HG03196 (cell line): ENCODE measurements around the gene CAVIN2.

Source experiments
- ATAC-seq: cut with Tn5 transposase; IDR thresholded peaks from one replicate; pipeline ENCODE4 v1.9.1; 2021; ENCODE audit not compliant: unreplicated experiment

The CAVIN2 gene

DNA sequence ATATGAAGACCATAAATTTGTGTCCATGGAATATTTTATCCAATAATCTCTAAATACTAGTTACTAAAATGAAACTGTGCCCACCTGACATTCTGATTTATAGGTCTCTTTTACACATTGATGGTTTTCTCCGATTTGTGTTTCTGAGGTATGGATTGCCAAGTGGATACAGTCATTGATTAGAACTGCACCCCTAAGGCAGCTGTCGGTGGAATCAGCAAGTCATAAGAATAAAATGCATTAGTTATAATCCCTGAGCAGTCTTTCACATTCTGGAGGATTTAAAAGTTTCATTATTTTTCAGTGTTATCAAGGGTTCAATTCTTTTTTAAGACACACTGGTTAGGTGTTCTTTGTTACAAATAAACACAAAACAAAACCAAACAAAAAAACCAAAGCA lies 6.0 kb downstream of the CAVIN2 start:
- ATAC-seq: no peak

DNA sequence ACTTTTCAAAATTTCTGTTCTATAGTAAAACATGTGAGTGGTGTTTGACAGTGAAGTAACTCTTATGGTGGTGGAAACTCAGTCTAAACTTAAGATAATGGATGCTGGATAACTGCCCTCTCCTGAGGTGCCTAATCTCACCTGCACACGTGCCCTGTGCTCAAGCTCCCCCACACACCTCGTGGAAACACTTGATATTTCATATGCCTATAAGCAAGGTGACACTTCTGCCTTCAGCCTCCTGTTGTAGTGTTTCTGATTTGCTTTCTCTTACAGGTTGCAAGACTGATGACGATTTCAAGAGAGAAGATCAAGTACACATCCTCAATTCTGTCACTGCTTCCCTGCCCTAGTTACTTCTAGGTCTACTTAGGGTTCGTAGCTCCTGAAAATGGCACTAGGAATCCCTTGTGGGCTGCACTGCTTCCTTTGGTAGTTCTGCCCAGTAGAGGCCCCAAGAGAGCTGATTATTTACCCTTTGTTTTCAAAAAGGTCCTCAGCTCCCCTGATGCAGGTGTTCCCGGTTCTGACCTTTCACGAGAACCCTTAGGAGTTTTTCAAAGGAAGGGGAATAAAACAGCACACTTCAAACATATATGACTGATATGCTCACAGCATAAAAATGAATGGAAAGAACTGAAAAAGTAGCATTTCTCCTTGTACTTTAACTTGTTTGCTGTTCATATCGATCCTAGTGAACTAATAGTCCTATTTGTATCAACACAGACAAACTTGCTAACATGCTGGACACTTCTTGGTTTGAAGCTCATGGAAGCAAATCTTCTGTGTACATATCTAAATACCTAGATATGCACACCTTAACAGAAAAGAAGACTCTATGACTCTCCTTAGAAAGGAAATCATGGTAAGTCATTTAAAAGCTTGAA lies 6.7 kb downstream of the CAVIN2 start:
- ATAC-seq: no peak

DNA sequence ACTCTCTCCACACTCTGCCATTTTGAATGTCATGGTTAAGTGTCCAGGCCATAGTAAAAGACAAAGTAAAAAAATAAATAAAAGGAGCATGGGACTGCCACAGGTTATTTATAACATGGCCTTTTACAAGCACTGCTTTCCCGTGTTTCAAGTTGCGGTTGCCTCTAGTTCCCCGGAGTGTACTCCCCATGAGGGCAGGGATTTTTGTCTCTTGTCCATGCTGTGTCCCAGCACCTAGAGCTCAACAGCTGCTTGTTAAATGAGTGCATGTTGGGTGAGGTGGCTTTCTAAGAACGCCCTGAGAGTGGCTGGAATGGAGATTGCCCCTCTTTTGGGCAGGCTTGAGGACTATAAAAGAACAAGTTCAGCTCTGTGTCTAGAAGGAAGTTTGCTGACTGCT lies 8.4 kb downstream of the CAVIN2 start:
- no peak for ATAC-seq

DNA sequence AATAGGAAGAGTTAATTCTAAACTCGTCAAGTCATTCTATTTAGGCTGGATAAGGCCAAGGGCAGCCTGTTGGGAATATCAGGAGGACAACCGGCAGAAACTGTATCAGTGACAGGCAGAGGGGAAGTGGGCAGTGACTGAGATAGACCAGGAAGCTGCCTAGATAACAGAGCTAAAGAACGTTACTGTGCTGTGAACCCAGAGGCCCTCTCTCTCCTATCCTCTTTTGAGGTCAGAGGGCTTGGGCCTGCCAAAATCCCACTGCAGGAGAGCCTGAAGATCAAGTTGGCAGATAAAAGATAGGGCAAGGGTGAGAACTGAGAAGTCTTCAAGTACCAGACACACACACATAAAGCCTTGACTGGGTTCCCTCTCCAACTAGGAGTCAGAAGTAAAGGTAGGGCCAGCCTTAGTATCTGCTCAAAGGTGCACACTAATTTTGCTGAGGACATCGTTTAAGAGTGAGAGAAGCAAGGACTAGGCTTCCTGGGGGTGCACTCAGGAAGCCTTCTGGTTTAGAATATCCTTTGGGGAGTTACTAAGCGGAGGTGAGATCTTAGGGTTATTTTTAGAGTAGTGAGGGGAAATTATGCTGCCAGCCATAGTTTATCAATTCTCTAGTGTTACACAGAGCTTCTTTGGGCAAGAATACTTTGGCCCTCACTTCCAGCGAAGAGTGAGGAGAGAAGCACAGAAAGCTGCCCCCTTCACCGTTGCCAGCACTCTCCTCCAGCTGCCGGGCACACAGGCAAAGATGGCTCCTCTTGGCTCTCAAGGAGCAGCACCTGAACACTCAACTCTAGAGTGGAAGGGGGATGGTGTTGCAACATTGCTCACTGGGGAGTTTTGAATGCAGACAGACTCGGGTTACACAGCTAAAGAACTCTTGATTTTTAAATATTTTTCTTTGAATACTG lies 9.8 kb downstream of the CAVIN2 start:
- ATAC-seq: no peak

DNA sequence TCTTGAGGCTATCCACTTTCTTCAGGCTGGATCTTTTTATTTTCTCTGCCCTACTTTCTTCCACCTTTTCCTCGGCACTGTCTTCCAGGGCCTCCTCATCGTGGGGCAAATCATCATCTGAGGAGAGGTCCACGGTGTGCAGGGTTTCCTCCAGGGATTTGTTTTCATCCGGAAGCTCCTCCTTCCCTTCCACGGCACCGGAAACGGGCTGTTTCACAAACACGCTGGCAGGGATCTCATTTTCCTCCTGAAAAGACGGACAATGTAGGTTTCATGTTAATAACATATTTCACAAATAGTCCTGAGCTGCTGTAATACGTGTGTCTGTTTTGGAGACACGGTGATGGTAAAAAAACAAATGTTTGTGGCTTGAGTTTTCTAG lies 10.4 kb downstream of the CAVIN2 start:
- ATAC-seq: no peak

DNA sequence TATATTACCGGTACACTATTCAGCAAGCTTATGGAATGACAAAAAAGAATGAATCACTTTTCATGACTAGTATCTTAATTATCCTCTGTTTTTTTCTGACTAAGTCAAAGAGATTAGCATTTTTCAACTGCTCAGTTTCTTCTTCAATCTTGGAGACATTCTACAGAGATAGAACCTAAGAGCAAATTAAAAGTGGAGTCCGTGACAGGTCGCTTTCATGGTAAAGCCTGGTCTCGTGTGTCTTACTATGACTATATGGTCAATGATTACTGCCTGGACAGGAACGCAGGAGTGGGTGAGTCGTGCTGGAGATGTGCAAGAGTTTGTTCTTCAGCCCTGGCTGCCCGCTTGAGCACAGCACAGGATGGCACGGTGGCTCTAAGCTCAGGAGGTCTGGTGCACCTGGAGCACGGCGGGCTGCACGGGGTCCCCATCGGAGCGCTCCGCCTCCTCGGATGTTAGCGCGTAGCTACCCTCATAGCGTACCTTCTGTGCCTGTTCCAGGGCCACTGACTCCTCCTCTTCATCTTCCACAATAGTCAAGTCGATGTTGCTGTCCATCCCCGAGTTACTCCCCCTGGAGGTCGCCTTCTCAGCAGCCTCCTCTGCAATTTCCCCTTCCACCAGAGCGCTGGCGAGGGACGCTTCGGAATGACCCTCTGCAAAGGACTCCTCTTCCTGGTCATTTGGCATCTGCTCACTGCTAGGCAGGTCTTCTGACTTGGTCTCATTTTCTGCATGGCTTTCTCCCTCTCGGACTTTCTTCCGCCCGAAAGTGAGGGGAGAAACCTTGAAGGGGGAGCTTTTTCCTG lies 11.1 kb downstream of the CAVIN2 start:
- ATAC-seq: no peak

DNA sequence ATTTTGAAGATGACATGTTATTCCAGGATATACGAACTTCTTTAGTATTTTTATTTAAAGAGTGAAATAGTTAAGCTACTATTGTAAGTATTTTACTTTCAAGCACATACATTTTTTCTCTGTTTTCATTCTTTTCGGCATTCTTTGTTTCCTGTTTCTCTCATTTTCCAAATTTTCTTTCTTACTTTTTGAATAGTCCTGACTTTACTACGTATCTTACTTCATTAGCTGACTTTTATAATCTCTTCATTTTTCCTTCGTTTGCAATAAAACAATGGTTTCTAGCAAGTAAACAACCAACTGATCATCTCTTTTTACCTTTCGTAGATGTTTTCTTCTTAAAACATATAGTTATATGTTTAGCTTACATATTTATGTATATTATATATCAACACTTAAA lies 11.8 kb downstream of the CAVIN2 start:
- no peak for ATAC-seq

DNA sequence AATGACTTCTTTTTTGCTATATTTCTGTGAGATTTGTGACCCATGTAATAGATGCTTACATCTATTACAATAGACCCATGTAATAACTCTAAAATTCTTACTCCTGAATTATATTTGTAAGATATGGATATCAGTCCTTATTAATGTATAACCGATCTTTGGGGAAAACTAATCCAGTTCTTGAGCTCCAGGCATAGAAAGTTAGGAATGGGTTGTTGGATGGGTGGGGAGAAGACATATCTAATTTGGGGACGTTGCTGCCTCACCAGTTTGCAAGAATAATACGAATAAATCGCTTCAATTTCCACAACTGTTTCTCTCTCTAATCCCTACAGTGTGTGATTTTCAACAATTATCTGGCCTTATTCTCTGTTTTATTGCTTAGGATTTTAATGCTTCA lies 13.5 kb downstream of the CAVIN2 start:
- no peak for ATAC-seq

DNA sequence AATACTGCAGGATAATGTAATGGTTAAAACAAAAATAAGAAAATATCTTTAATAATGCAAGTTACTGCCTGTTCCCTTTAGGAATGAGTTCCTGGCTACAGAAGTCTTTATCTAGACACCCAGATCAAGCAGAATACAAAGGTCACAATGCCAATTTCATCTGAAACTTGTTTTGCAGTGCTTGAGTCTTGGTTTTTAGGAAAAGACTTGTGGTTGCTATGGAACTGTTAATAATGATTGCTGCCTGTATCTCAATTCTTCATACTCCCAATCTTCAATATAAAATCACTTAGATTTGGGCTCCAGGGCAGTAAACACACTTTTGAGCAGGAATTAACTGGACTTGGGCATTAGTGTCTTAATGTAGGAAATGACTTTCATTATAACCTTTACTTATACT lies 14.2 kb downstream of the CAVIN2 start:
- ATAC-seq: no peak

DNA sequence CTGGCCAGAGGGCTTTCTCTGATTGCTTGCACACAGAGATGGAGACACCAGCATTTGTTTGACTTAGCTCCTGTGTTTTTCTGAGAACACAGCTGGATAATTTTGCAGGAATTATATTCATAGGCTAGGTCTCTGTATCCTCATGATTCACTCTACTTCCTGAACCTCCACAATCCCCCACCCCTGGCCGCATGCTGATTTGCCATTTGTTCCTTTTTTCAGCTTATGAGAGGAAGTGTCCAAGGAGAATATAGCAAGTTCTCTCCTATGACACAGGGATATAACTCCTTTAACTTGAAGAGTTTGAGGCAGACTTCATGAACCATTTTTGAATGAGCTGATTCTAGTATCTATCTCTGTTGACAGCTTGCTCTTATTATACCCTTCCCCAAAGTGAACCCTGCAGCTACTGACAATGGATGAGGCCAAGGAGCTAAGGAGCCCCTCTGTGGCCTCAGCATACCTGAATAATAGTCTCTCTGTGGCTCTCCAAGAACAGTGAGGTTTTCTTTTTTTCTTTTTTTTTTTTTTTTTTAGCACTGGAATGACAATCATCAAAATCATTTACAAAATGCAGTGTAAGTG lies 15.4 kb downstream of the CAVIN2 start:
- no peak for ATAC-seq

DNA sequence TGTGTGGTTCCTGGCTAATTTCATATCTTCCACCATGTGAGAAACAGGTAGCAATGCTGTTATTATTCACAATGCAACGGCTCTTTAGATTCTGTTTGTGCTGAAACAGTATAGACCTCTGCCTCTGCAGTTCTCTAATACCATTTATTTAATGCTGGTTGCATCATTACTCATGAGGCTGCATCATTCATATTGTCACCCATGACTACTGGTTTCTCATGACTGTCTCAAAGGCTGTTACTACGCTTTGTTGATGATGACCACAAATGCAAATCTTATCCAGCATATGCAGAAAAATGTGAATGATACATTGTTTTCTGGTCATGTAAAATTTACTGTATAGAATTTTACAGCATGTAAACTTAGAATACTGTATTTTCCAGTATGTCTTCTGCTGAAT lies 22.5 kb downstream of the CAVIN2 start:
- no peak for ATAC-seq

DNA sequence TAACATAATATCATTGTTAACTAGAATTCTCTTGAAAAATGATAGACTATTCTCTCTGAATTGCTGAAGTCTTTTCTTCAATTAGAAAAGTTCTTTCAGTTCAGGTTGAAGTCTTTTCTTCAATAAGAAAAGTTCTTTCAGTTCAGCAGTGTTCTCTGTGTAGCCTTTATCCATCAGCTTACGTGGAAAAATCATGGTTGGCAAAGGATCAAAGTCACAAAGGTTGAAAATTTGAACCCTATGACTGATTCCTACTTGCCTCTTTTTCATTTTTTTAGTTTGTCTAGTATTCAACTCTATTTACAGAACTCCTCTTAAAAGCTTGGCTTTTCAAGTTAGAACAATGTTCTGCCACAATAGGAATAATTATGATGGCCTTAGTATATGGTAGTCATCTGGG lies 25.8 kb downstream of the CAVIN2 start:
- no peak for ATAC-seq

DNA sequence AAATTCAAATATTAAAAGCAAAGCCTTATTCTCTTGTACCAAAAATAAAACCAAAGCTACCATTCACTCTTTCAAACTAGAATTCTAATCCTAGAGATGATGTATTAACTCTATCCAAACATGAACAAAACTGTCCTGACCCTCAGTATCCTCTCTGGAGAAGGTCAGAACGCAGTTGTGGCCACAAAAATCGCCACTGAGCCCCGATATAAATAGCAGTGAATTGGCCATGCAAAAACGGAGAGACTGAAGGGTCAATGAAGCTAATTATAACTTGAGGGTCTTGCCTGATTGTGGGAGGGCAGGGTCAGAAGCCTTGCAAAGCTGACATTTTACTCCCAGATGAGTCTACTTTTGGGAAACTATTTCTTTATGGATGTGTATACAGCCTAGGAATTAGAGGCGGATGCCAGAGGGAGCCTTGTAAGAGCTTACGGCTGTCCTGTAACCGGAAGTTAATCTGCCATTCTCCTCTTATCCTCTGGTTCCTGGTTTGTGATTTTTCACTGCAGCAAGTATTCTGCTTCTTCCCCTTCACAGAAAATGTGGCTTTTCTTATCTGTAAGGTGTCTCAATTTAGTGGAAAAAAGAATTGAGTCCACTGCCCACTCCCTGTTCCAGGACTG lies 28.1 kb downstream of the CAVIN2 start:
- ATAC-seq: no peak

DNA sequence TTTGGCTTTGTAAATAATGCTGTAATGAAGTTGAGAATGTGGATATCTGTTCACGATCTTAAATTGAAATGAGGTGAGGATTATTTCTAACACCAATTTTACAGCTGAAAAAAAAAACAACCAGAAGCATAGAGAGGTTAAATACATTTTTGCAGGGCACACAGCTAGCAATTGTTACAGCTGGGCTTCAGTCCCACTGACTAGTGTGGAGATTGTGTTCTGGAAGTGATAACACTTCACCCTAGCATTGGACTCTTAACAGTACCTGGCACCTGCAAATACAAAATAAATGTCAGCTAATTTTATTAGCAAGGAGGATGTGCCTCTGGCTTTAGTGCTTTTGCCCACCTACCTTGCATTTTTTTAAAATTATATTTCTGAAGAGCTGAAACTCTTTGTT lies 28.8 kb downstream of the CAVIN2 start:
- no peak for ATAC-seq

DNA sequence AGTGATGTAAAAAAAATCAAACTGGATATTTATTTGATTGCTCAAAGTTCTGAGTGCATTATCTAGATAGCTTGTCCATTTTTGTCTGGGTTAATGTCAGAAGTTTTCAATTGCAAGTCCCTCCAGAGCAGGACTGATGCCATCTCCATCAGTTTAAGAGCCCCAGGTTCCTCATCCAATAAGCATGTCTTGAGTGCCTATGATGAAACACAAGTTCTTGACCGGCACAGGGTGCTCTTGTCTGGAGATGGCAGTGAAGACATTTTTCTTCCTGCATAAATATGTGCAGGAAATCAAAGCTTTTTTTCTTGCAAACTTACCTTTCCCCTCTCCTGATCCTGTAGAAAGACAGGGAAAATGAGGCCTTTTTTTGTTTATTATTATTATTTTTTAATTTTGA lies 31.9 kb downstream of the CAVIN2 start:
- ATAC-seq: no peak

DNA sequence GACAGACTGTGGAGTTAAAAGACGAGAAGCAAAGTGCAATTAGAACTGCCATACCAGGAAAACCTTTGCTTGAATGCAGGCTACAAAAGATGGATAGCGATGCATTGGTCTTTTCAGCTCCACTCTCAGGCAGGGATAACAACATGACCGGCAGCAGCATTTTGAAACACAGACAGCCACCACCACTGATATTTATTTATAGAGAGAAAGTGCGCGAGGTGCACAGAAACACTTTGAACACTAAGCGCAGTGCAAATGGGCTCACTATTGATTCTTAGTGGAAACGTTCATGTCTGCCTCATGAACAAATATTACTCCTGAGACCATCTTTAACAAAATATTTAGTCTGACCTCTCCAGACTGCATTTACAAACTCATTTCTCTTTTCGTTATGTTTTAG lies 32.9 kb downstream of the CAVIN2 start:
- no peak for ATAC-seq

DNA sequence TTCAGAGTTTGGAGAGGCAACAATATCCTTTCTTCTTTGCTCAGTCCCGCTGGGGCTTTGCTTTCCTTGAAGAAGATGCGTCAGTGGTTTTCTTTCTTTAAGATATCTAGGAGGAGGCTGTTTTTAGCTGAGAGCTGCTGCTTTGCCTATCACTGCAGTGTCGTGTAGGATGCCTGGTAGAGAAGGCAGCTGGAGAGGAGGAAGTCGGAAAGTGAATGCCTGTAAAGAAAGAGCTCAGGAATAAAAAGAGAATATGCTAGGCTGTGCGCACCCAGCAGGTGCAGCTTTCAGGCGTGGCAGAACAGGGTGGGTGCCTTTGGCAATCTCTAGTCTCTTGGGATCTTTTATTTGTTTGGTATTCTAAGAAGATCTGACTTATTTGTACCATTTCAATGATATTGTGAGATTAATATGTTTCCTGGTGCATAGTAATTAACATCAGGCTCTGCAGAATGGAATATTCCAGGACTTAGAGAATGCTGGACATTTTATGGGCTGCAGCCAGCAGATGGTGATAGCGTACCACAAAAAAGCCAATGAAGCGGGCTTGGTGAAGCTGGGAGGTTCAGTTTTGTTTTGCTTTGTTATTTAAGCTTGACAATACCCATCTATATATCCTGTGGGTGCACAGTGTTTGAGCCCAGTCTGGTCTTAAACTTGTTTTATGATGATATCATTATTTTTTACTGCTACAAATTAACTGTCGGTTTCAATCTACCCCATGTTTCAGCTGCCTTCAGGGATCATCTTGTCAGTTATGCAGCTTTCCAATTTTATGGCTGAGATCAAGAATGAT lies 34.9 kb downstream of the CAVIN2 start:
- ATAC-seq: peak; percentile 71

DNA sequence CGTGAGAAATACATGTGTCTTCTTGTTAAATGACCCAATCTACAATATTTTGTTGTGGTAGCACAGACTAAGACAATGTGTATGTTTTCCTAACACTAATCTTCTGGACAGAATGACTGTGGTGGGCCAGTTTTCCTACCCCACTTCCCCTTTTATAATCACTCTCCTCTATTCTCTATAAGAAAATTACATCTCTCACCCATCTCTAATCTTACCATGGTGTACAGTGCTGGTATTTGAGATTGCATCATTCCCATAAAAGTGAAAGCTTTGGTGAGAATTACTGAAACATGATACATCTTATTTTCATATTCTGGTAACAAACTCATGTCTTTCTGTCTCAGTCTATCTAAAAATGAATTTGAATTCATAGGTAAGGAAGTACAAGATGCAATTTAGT lies 40.5 kb downstream of the CAVIN2 start:
- ATAC-seq: no peak

DNA sequence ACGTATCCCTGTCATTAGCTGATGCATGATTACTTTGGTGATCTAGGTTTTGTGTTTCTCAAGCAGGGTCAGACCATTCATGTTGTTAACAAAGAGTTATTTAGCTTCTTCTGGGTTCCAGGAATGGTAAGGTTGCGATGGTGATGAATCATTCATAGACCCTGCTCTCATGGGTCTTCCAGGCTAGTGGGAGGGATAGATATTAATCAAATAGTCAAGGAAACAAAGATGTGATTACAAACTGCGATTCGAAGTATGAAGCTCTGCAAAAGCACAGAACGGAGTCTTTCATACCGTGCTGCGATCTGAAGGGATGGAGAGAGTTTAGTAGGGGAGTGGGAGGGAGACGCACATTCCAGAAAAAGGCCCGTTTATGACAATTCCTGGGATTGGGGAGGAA lies 42.1 kb downstream of the CAVIN2 start:
- no peak for ATAC-seq

DNA sequence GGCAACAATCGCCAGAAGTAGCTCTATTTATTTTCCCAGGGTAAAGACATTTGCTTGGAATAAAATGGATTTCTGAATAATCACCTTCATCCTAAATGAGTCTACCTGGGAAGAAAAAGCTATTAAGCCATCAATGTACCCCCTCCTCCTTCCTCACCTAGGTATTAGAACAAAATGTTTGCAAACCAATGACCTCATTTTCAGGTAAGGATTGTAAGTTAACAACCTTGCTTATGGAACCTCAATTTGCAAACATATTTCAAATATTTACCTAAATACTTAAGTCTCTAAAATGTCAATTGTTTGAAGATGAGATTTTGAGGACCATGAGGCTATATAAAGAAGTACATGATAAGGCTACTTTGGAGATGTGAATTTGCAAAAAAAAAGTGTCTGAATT lies 43.9 kb downstream of the CAVIN2 start:
- ATAC-seq: no peak
